SK-N-MC (cell line): ENCODE results near the gene ABLIM2.

Experiments
- EZH2 ChIP-seq: fragments of 200-600 bp; sonication (generic); IDR thresholded peaks from one replicate; pipeline ENCODE4 v1.6.1; 2017; ENCODE audit warnings: antibody characterized with exemption
- FOXP2 ChIP-seq: optimal IDR thresholded peaks from 2 replicates; pipeline ENCODE3; 2011; ENCODE audit warnings: mild to moderate bottlenecking, moderate library complexity; ENCODE audit not compliant: insufficient read depth; ENCODE audit errors: extremely low read length, control extremely low read depth
- POLR2AphosphoS5 ChIP-seq: IDR thresholded peaks from 2 replicates; pipeline ENCODE4 v1.6.1; 2012; ENCODE audit warnings: mild to moderate bottlenecking, low read depth, low read length, borderline replicate concordance

- no peak for TF ChIP-seq FOXP2
- no peak for TF ChIP-seq EZH2
- 0 out of 2 replicates have a peak, but pooled peaks have one; percentile 16 for TF ChIP-seq POLR2AphosphoS5
Measured at GRCh38 chr4:7960790-7961655, 197.6 kb downstream of the ABLIM2 start.
